GM12878 (cell line): ENCODE results near the gene MCUB. TPM values are rescaled to one million over a fixed set of nuclear protein-coding genes. Genes with fewer than 3 reads are reported as not detected.
"Not testable (repeated sequence)": the region's sequence is repeated elsewhere in the genome, so short reads cannot be mapped to it uniquely, and the experiment has no call there.

Source experiments
- ATAC-seq: fragments of 200-7000 bp; cut with Tn5 transposase; 3 replicates; pipeline ENCODE4 v1.9.1; 2020; ENCODE audit warnings: mild to moderate bottlenecking, moderate library complexity
- BruUV-seq: library from RNA; stranded (reverse); fragments of 400-500 nt; replicated peaks from 2 replicates; lab custom pipeline; 2021; lab: Mats Ljungman, UMichigan
- CTCF ChIA-PET: fragments of 300-600 bp; sonication (Branson Sonifier 250); formaldehyde crosslinking; extraction: SDS; loops from one replicate; lab custom pipeline; 2021; ENCODE audit warnings: inconsistent platforms; lab: Yijun Ruan, JAX
- POLR2A ChIA-PET: fragments of 350-600 bp; formaldehyde crosslinking; extraction: SDS; loops from one replicate; lab custom pipeline; 2021; ENCODE audit warnings: inconsistent platforms; lab: Charles Lee
- RAD21 ChIA-PET: fragments of 300-600 bp; sonication (Branson Sonifier 250); formaldehyde crosslinking; loops from one replicate; lab custom pipeline; 2023; ENCODE audit warnings: antibody characterized with exemption; ENCODE audit not compliant: unreplicated experiment; lab: Charles Lee
- SMC1A ChIA-PET: fragments of 300-600 bp; sonication (Branson Sonifier 250); formaldehyde crosslinking; loops from one replicate; lab custom pipeline; 2023; ENCODE audit not compliant: unreplicated experiment, uncharacterized antibody; lab: Charles Lee
- DNase-seq: peaks from one replicate; pipeline ENCODE4 v3.0.0-alpha.2; 2011; ENCODE audit warnings: low read depth, low spot score
- FAIRE-seq: peaks from 3 replicates; lab custom pipeline; 2011; peaks lifted over from hg19 to GRCh38; lab: Jason Lieb, UNC
- H2AFZ ChIP-seq: 2 replicates; pipeline ENCODE4 v1.6.0; 2011; ENCODE audit warnings: low read depth, low read length, control low read depth; ENCODE audit not compliant: control insufficient read depth
- H3K27ac ChIP-seq: 2 replicates; pipeline ENCODE4 v1.5.1; 2011; ENCODE audit warnings: control low read depth; ENCODE audit not compliant: control insufficient read depth, insufficient read depth
- H3K27me3 ChIP-seq, 2 experiments: replicated peaks in 1 of 2; 2 replicates each; pipeline versions ENCODE4 v1.6.0 to v1.6.1; 2011; ENCODE audit warnings: low read length in 1 of 2; ENCODE audit not compliant: control insufficient read depth in 2 of 2, insufficient read depth in 2 of 2
- H3K36me3 ChIP-seq, 2 experiments: 2 replicates each; pipeline ENCODE4 v1.5.1; 2011; ENCODE audit warnings: low read length in 1 of 2; ENCODE audit not compliant: control insufficient read depth in 2 of 2, insufficient read depth in 2 of 2
- H3K4me1 ChIP-seq: 2 replicates; pipeline ENCODE4 v1.6.1; 2011; ENCODE audit warnings: mild to moderate bottlenecking, low read length, moderate library complexity, mixed read lengths; ENCODE audit not compliant: control insufficient read depth, insufficient read depth
- H3K4me2 ChIP-seq: 2 replicates; pipeline ENCODE4 v1.6.0; 2011; ENCODE audit warnings: control low read depth; ENCODE audit not compliant: control insufficient read depth, insufficient read depth
- H3K4me3 ChIP-seq: fragments of 200-600 bp; sonication (generic); 2 replicates; pipeline ENCODE4 v1.5.1; 2016
- H3K79me2 ChIP-seq: 2 replicates; pipeline ENCODE4 v1.6.0; 2011; ENCODE audit warnings: low read length; ENCODE audit not compliant: control insufficient read depth, insufficient read depth
- H3K9ac ChIP-seq: 2 replicates; pipeline ENCODE4 v1.8.0; 2011; ENCODE audit warnings: low read length, control low read depth, mixed read lengths; ENCODE audit not compliant: control insufficient read depth, insufficient read depth
- H3K9me3 ChIP-seq: replicated peaks from 3 replicates; pipeline ENCODE4 v1.5.1; 2011; ENCODE audit warnings: mild to moderate bottlenecking, low read length; ENCODE audit not compliant: control insufficient read depth, insufficient read depth
- H4K20me1 ChIP-seq: 2 replicates; pipeline ENCODE4 v1.6.0; 2011; ENCODE audit not compliant: control insufficient read depth, insufficient read depth
- CBX3 ChIP-seq: fragments of 200-600 bp; sonication (generic); IDR thresholded peaks from 2 replicates; pipeline ENCODE4 v1.6.1; 2016; ENCODE audit warnings: low read depth, borderline replicate concordance
- CBX5 ChIP-seq: sonication (generic); IDR thresholded peaks from 2 replicates; pipeline ENCODE4 v1.6.1; 2016; ENCODE audit warnings: low read depth, moderate library complexity, mild to moderate bottlenecking, inconsistent platforms
- ESRRA ChIP-seq: IDR thresholded peaks from 2 replicates; pipeline ENCODE4 v1.6.1; 2012; ENCODE audit warnings: mild to moderate bottlenecking, low read length, improper control_type of control experiment
- KAT2A ChIP-seq: conservative IDR thresholded peaks from 2 replicates; pipeline ENCODE4 v1.6.1; 2011; ENCODE audit warnings: low read depth, low read length; ENCODE audit not compliant: control insufficient read depth
- NFIC ChIP-seq: IDR thresholded peaks from 2 replicates; pipeline ENCODE4 v1.6.1; 2012; ENCODE audit warnings: low read depth, mild to moderate bottlenecking, inconsistent platforms, low read length, moderate library complexity
- NR2F1 ChIP-seq: fragments of 450-650 bp; conservative IDR thresholded peaks from 2 replicates; pipeline ENCODE4 v1.6.1; 2017; ENCODE audit warnings: mild to moderate bottlenecking
- SPI1 ChIP-seq: IDR thresholded peaks from 2 replicates; pipeline ENCODE4 v1.6.1; 2011; ENCODE audit warnings: low read depth, mild to moderate bottlenecking, low read length, moderate library complexity, borderline replicate concordance; ENCODE audit not compliant: insufficient read depth
- YBX1 ChIP-seq: fragments of 450-650 bp; IDR thresholded peaks from 2 replicates; pipeline ENCODE4 v1.6.1; 2016; ENCODE audit warnings: antibody characterized with exemption
- WGBS: methylation state at CpG from one replicate; pipeline ENCODE4 v1.1.6; 2016; ENCODE audit warnings: low lambda C conversion rate; ENCODE audit not compliant: insufficient replicate concordance, insufficient coverage; ENCODE audit errors: missing lambda C conversion rate; 5-methylcytosine and 5-hydroxymethylcytosine counted together
- in situ Hi-C: fragments of 300-500 bp; cut with MboI; formaldehyde crosslinking; loops from 9 replicates; pipeline ENCODE4 v1.14.3; 2018; ENCODE audit warnings: mixed read lengths
- intact Hi-C: fragments of 100-400 bp; cut with micrococcal nuclease; formaldehyde crosslinking; loops from one replicate; pipeline ENCODE4 v1.14.2; 2022; ENCODE audit not compliant: unreplicated experiment
- polyA plus RNA-seq, 11 experiments: library from polyadenylated mRNA; depleted of rRNA in 4 of 11; unstranded in 6 of 11; stranded (reverse) in 5 of 11; fragments of >200 nt; fragmentation: Nextera tagmentation in 4 of 11; fragmentation: Illumina TruSeq in 1 of 11; extraction: Ambion mirVana in 4 of 11; extraction: Trizol in 1 of 11; gene quantifications; 1 replicate in 1 of 11; 2 replicates in 10 of 11; pipeline versions ENCODE4 v1.2.1 to v1.2.3, GENCODE V29; 2011 to 2016; ENCODE audit warnings: inconsistent platforms in 2 of 11, missing spikeins in 2 of 11, low read depth in 1 of 11
- total RNA-seq, 4 experiments: library from RNA; depleted of rRNA in 3 of 4; stranded (reverse); fragments of >200 nt in 3 of 4; fragmentation: Illumina TruSeq in 1 of 4; extraction: Trizol in 1 of 4; gene quantifications; 2 replicates each; pipeline versions ENCODE4 v1.2.1 to v1.2.3, GENCODE V29; 2013 to 2021
- TF ChIP-seq, protein P1 (sequence below): fragments of 450-650 bp; formaldehyde crosslinking; IDR thresholded peaks from 2 replicates; pipeline ENCODE4 v1.4.0; 2022; ENCODE audit warnings: mild to moderate bottlenecking, moderate library complexity

The MCUB gene
- total and polyA plus RNA-seq, 10 of the 15 experiments (the other 5 are each of a cell fraction or from before 2014, with no cell fraction given) = 4.7 to 63.7 (median 39.4) TPM

DNA sequence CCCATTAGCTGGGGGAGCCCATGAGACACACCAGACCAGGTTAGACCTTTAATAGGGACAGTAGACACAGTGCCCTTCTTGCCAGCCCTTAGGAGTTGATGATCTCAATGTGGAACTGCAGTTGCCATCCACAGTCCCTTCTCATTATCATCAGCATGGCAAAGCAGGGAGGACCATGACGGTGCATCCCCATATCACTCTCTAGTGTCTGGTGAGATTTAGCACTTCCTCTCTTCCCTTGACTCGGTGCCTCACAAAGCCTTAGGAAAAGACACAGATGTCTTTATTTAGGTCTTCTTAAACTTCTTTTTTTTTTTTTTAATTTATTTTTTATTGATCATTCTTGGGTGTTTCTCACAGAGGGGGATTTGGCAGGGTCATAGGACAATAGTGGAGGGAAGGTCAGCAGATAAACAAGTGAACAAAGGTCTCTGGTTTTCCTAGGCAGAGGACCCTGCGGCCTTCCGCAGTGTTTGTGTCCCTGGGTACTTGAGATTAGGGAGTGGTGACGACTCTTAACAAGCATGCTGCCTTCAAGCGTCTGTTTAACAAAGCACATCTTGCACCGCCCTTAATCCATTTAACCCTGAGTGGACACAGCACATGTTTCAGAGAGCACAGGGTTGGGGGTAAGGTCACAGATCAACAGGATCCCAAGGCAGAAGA is 36.5 kb downstream of the MCUB start:
- POLR2A ChIA-PET, intact Hi-C loops, CTCF ChIA-PET, in situ Hi-C loops, H3K27ac ChIP-seq, SMC1A ChIA-PET, H3K27me3 ChIP-seq, FAIRE-seq, H3K4me1 ChIP-seq, H3K9me3 ChIP-seq, H4K20me1 ChIP-seq, H3K4me2 ChIP-seq, BruUV-seq, H3K4me3 ChIP-seq, H2AFZ ChIP-seq, DNase-seq, H3K9ac ChIP-seq, H3K79me2 ChIP-seq, ATAC-seq, H3K36me3 ChIP-seq, RAD21 ChIA-PET: not testable (repeated sequence)
- 97% methylated on average over 2 of the region's 7 CpGs for WGBS

- intact Hi-C loops = no loop called here
- no peaks in the 10 kb centered on the region for H3K4me1 ChIP-seq
- ATAC-seq (no peak), DNase-seq (no peak), FAIRE-seq (no peak)
- WGBS = 93% methylated on average over 6 of the region's 6 CpGs
- H3K9me3 ChIP-seq = no peaks in the 10 kb centered on the region; the same call in 2 of the 3 replicates
- ChIA-PET POLR2A (no interaction called here), SMC1A (interaction anchor here (1.0 to 1.1 kb wide), 4 partner anchors 9 to 908 kb away, joined by 3 to 5 read pairs (median 4); no protein-coding TSS in a partner anchor), RAD21 (no interaction called here), CTCF (no interaction called here)
- in situ Hi-C loops = no loop called here
- no peak overlapping the region for H2AFZ ChIP-seq
- no peak overlapping the region for H3K4me3 ChIP-seq
- no peak overlapping the region for H3K27ac ChIP-seq
- no peak overlapping the region for H3K4me2 ChIP-seq
- H3K27me3 ChIP-seq = no peaks in the 10 kb centered on the region
- no peak overlapping the region for H3K9ac ChIP-seq
- H4K20me1 ChIP-seq = no peaks in the 10 kb centered on the region
- H3K79me2 ChIP-seq = no peaks in the 10 kb centered on the region
- H3K36me3 ChIP-seq = no peaks in the 10 kb centered on the region
- TF ChIP-seq CBX5 = no peak
- no peak for TF ChIP-seq ESRRA
- no peak for TF ChIP-seq NR2F1
- no peak for TF ChIP-seq KAT2A
- TF ChIP-seq, protein P1, sequence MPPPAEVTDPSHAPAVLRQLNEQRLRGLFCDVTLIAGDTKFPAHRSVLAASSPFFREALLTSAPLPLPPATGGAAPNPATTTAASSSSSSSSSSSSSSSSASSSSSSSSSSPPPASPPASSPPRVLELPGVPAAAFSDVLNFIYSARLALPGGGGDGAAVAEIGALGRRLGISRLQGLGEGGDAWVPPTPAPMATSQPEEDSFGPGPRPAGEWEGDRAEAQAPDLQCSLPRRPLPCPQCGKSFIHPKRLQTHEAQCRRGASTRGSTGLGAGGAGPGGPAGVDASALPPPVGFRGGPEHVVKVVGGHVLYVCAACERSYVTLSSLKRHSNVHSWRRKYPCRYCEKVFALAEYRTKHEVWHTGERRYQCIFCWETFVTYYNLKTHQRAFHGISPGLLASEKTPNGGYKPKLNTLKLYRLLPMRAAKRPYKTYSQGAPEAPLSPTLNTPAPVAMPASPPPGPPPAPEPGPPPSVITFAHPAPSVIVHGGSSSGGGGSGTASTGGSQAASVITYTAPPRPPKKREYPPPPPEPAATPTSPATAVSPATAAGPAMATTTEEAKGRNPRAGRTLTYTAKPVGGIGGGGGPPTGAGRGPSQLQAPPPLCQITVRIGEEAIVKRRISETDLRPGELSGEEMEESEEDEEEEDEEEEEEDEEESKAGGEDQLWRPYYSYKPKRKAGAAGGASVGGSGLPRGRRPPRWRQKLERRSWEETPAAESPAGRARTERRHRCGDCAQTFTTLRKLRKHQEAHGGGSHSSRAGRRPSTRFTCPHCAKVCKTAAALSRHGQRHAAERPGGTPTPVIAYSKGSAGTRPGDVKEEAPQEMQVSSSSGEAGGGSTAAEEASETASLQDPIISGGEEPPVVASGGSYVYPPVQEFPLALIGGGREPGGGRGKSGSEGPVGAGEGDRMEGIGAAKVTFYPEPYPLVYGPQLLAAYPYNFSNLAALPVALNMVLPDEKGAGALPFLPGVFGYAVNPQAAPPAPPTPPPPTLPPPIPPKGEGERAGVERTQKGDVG = no peak
- no peak for TF ChIP-seq YBX1
- no peak for TF ChIP-seq NFIC
- TF ChIP-seq SPI1 = no peak
- no peak for TF ChIP-seq CBX3
- BruUV-seq = no TSS peak
Observed at GRCh38 chr4:109599046-109599652, 39.1 kb downstream of the MCUB start.
